Vagina (tissue), 2 donors: Measurements from ENCODE around the gene STAP2. TPM values are rescaled to one million over a fixed set of nuclear protein-coding genes. Genes with fewer than 3 reads are reported as not detected.

Experiments
- DNase-seq, 2 donors: peaks; one replicate each; pipeline ENCODE4 v3.0.0-alpha.2; 2017; ENCODE audit errors: extremely low spot score in 2 of 2
- H3K27ac ChIP-seq: fragments of 200-600 bp; sonication (generic); one replicate; pipeline ENCODE4 v1.5.1; 2019
- H3K27me3 ChIP-seq: fragments of 200-600 bp; sonication (generic); one replicate; pipeline ENCODE4 v1.5.1; 2019
- H3K36me3 ChIP-seq, 2 donors: fragments of 200-600 bp; sonication (generic); one replicate each; pipeline ENCODE4 v1.5.1; 2017 to 2019
- H3K4me1 ChIP-seq: fragments of 200-600 bp; sonication (generic); one replicate; pipeline ENCODE4 v1.5.1; 2019
- H3K4me3 ChIP-seq, 2 donors: fragments of 200-600 bp; sonication (generic); 1 replicate in 1 of 2; 2 replicates in 1 of 2; pipeline ENCODE4 v1.5.1; 2016 to 2019
- H3K9me3 ChIP-seq: fragments of 200-600 bp; sonication (generic); one replicate; pipeline ENCODE4 v1.5.1; 2019
- CTCF ChIP-seq, 3 experiments: fragments of 450-650 bp in 2 of 3; fragments of 200-600 bp in 1 of 3; sonication (generic) in 1 of 3; IDR thresholded peaks; one replicate each; pipeline ENCODE4 v1.5.1; 2017 to 2019; ENCODE audit warnings: antibody characterized with exemption in 3 of 3, mild to moderate bottlenecking in 2 of 3, moderate library complexity in 2 of 3
- POLR2A ChIP-seq, 2 donors: fragments of 450-650 bp; IDR thresholded peaks; one replicate each; pipeline ENCODE4 v1.6.1; 2017; ENCODE audit warnings: antibody characterized with exemption in 2 of 2, mild to moderate bottlenecking in 2 of 2, moderate library complexity in 2 of 2
- POLR2AphosphoS5 ChIP-seq, 2 donors: sonication (generic); formaldehyde crosslinking; IDR thresholded peaks; one replicate each; pipeline ENCODE4 v1.9.0; 2017; ENCODE audit warnings: antibody characterized with exemption in 2 of 2, mild to moderate bottlenecking in 2 of 2, low read depth in 1 of 2; ENCODE audit not compliant: insufficient read depth in 1 of 2
- intact Hi-C: fragments of 100-400 bp; cut with DNase I; formaldehyde crosslinking; loops from one replicate; pipeline ENCODE4 v1.15.1; 2023
- total RNA-seq: library from RNA; depleted of rRNA; stranded (reverse); fragments of >200 nt; gene quantifications from one replicate; pipeline ENCODE4 v1.2.3, GENCODE V29; 2016

STAP2 gene
- total RNA-seq, 1 donor from 2014 or later, result 29.2 TPM

GRCh38 chr19:4360081-4360569, 21.5 kb upstream of the STAP2 start:
- H3K27ac ChIP-seq, result no peak overlapping the region
- intact Hi-C loops, result no loop called here
- no peak overlapping the region for H3K4me3 ChIP-seq
- peaks cover 0 to 50% of the 10 kb centered on the region in 2 donors for H3K36me3 ChIP-seq
- H3K4me1 ChIP-seq, result no peaks in the 10 kb centered on the region
- H3K27me3 ChIP-seq, result no peaks in the 10 kb centered on the region
- peak in 1 of 2 donors; percentile 5 for TF ChIP-seq POLR2AphosphoS5 (IDR thresholded peaks at IDR 0.05; ENCODE audit: insufficient read depth in 1 of 2, low read depth in 1 of 2)
- no peak for TF ChIP-seq POLR2A (IDR thresholded peaks at IDR 0.05)
- no peak for TF ChIP-seq CTCF (IDR thresholded peaks at IDR 0.05)
- no peaks in the 10 kb centered on the region for H3K9me3 ChIP-seq
- no peak for DNase-seq

GRCh38 chr19:4359627-4360000, 21.0 kb upstream of the STAP2 start:
- no peak for DNase-seq
- no peaks in the 10 kb centered on the region for H3K27me3 ChIP-seq
- intact Hi-C loops, result no loop called here
- TF ChIP-seq CTCF (IDR thresholded peaks at IDR 0.05) (no peak), POLR2AphosphoS5 (IDR thresholded peaks at IDR 0.05; ENCODE audit: insufficient read depth in 1 of 2, low read depth in 1 of 2) (peak in 1 of 2 donors; percentile 17), POLR2A (IDR thresholded peaks at IDR 0.05) (no peak)
- no peak overlapping the region for H3K27ac ChIP-seq
- no peaks in the 10 kb centered on the region for H3K4me1 ChIP-seq
- H3K9me3 ChIP-seq, result no peaks in the 10 kb centered on the region
- H3K4me3 ChIP-seq, result no peak overlapping the region
- peaks cover 0 to 48% of the 10 kb centered on the region in 2 donors for H3K36me3 ChIP-seq

GRCh38 chr19:4358709-4359626, 20.3 kb upstream of the STAP2 start:
- Histone ChIP-seq H3K4me1 (no peaks in the 10 kb centered on the region), H3K36me3 (peaks cover 0 to 44% of the 10 kb centered on the region in 2 donors), H3K4me3 (no peak overlapping the region), H3K27me3 (no peaks in the 10 kb centered on the region), H3K27ac (no peak overlapping the region), H3K9me3 (no peaks in the 10 kb centered on the region)
- intact Hi-C loops, result no loop called here
- TF ChIP-seq CTCF (IDR thresholded peaks at IDR 0.05) (no peak), POLR2A (IDR thresholded peaks at IDR 0.05) (no peak), POLR2AphosphoS5 (IDR thresholded peaks at IDR 0.05; ENCODE audit: insufficient read depth in 1 of 2, low read depth in 1 of 2) (no peak)
- no peak for DNase-seq

- no peaks in the 10 kb centered on the region for H3K9me3 ChIP-seq
- no peaks in the 10 kb centered on the region for H3K27me3 ChIP-seq
- no peak for DNase-seq
- H3K4me1 ChIP-seq, result no peaks in the 10 kb centered on the region
- no peak overlapping the region for H3K4me3 ChIP-seq
- peaks cover 0 to 34% of the 10 kb centered on the region in 2 donors for H3K36me3 ChIP-seq
- intact Hi-C loops, result no loop called here
- TF ChIP-seq POLR2AphosphoS5 (IDR thresholded peaks at IDR 0.05; ENCODE audit: insufficient read depth in 1 of 2, low read depth in 1 of 2) (no peak), CTCF (IDR thresholded peaks at IDR 0.05) (no peak), POLR2A (IDR thresholded peaks at IDR 0.05) (no peak)
- no peak overlapping the region for H3K27ac ChIP-seq
Observed at GRCh38 chr19:4357921-4358326, 19.3 kb upstream of the STAP2 start.
